Psoas muscle (tissue), 7 donors: ENCODE data around the gene MKNK2. TPM values are rescaled to one million over a fixed set of nuclear protein-coding genes. Genes with fewer than 3 reads are reported as not detected.

ENCODE experiments used
- polyA plus RNA-seq, 3 donors: library from polyadenylated mRNA; stranded (reverse); fragments of 200-250 nt; gene quantifications; one replicate each; pipeline ENCODE4 v1.2.3, GENCODE V29; 2013
- total RNA-seq, 4 donors: library from RNA; stranded (reverse); fragmentation: NEBNext Ultra II Directional in 2 of 4; extraction: Animal tissue kit (Norgen Biotek cat#: 25700) in 2 of 4; gene quantifications; one replicate each; pipeline versions ENCODE4 v1.2.1 to v1.2.4, GENCODE V29; 2021 to 2023
- donor health status: healthy with polysubstance abuse.
- donor health status: DM: no; HTN: no; CAD: no; lungs with moderate emphysema.
- donor health status: Bipolar disorder and iron deficiency.
- donor health status: healthy.
- donor health status: DM: no; HTN: no; CAD: no.
- donor health status: DM: no; HTN: no; CAD: no.
- donor health status: DM: yes; HTN: yes; CAD: no.

MKNK2 gene
- total and polyA plus RNA-seq, 7 donors, result 793 to 2,795 (median 1,017) TPM

Other genes with a start within 250 kb of the MKNK2 start
- gene ATP8B3, start 239.0 kb downstream of the MKNK2 start, total RNA-seq, result under 1 TPM in 3 of 4 donors, not detected in 1; 0.06 to 0.30 (median 0.18) TPM
- under 1 TPM; 0.15 to 0.22 (median 0.17) TPM for gene ATP8B3, start 239.0 kb downstream of the MKNK2 start, polyA plus RNA-seq
- gene REXO1, start 202.8 kb downstream of the MKNK2 start, total RNA-seq, result 10 to 100 TPM; 13.5 to 35.2 (median 22.3) TPM
- gene REXO1, start 202.8 kb downstream of the MKNK2 start, polyA plus RNA-seq, result 10 to 100 TPM; 16.5 to 26.9 (median 20.3) TPM
- 10 to 100 TPM in 1 of 4 donors, 1 to 10 TPM in 3; 3.0 to 11.1 (median 4.3) TPM for gene KLF16, start 187.7 kb downstream of the MKNK2 start, total RNA-seq
- gene KLF16, start 187.7 kb downstream of the MKNK2 start, polyA plus RNA-seq, result 10 to 100 TPM in 1 of 3 donors, 1 to 10 TPM in 2; 2.2 to 13.0 (median 3.1) TPM
- 10 to 100 TPM; 38.5 to 54.2 (median 42.3) TPM for gene ABHD17A, start 165.7 kb downstream of the MKNK2 start, total RNA-seq
- gene ABHD17A, start 165.7 kb downstream of the MKNK2 start, polyA plus RNA-seq, result 10 to 100 TPM; 35.5 to 58.9 (median 47.6) TPM
- gene ADAT3, start 145.8 kb downstream of the MKNK2 start, total RNA-seq, result 1 to 10 TPM; 1.4 to 2.2 (median 1.7) TPM
- 1 to 10 TPM; 2.4 to 7.2 (median 3.6) TPM for gene ADAT3, start 145.8 kb downstream of the MKNK2 start, polyA plus RNA-seq
- 10 to 100 TPM; 13.4 to 16.3 (median 15.1) TPM for gene SCAMP4, start 145.8 kb downstream of the MKNK2 start, total RNA-seq
- gene SCAMP4, start 145.8 kb downstream of the MKNK2 start, polyA plus RNA-seq, result 10 to 100 TPM in 2 of 3 donors, 1 to 10 TPM in 1; 9.5 to 17.5 (median 15.5) TPM
- gene CSNK1G2, start 110.1 kb downstream of the MKNK2 start, total RNA-seq, result 10 to 100 TPM; 22.3 to 34.1 (median 33.0) TPM
- gene CSNK1G2, start 110.1 kb downstream of the MKNK2 start, polyA plus RNA-seq, result 10 to 100 TPM; 25.3 to 49.8 (median 34.2) TPM
- 10 to 100 TPM; 56.3 to 68.4 (median 61.9) TPM for gene BTBD2, start 35.5 kb downstream of the MKNK2 start, total RNA-seq
- 10 to 100 TPM; 30.1 to 49.0 (median 36.6) TPM for gene BTBD2, start 35.5 kb downstream of the MKNK2 start, polyA plus RNA-seq
- gene MOB3A, start 45.1 kb upstream of the MKNK2 start, total RNA-seq, result 10 to 100 TPM in 3 of 4 donors, 1 to 10 TPM in 1; 9.9 to 19.8 (median 17.2) TPM
- 10 to 100 TPM in 2 of 3 donors, 1 to 10 TPM in 1; 8.3 to 13.5 (median 11.3) TPM for gene MOB3A, start 45.1 kb upstream of the MKNK2 start, polyA plus RNA-seq
- gene IZUMO4, start 45.7 kb upstream of the MKNK2 start, total RNA-seq, result 1 to 10 TPM in 3 of 4 donors, under 1 TPM in 1; 0.89 to 2.8 (median 1.4) TPM
- gene IZUMO4, start 45.7 kb upstream of the MKNK2 start, polyA plus RNA-seq, result 1 to 10 TPM in 2 of 3 donors, under 1 TPM in 1; 0.69 to 3.0 (median 2.0) TPM
- 100 to 1,000 TPM in 2 of 4 donors, 10 to 100 TPM in 2; 71.9 to 103 (median 91.4) TPM for gene AP3D1, start 100.3 kb upstream of the MKNK2 start, total RNA-seq
- 100 to 1,000 TPM in 1 of 3 donors, 10 to 100 TPM in 2; 51.5 to 120 (median 76.0) TPM for gene AP3D1, start 100.3 kb upstream of the MKNK2 start, polyA plus RNA-seq
- 10 to 100 TPM; 11.2 to 25.9 (median 22.1) TPM for gene DOT1L, start 112.7 kb upstream of the MKNK2 start, total RNA-seq
- 10 to 100 TPM in 2 of 3 donors, 1 to 10 TPM in 1; 7.6 to 16.3 (median 15.5) TPM for gene DOT1L, start 112.7 kb upstream of the MKNK2 start, polyA plus RNA-seq
- 10 to 100 TPM; 54.9 to 65.5 (median 60.0) TPM for gene PLEKHJ1, start 185.1 kb upstream of the MKNK2 start, total RNA-seq
- gene PLEKHJ1, start 185.1 kb upstream of the MKNK2 start, polyA plus RNA-seq, result 100 to 1,000 TPM in 1 of 3 donors, 10 to 100 TPM in 2; 80.6 to 146 (median 95.3) TPM
- 10 to 100 TPM; 31.1 to 46.8 (median 40.2) TPM for gene SF3A2, start 185.6 kb upstream of the MKNK2 start, total RNA-seq
- 10 to 100 TPM; 25.9 to 33.6 (median 28.9) TPM for gene SF3A2, start 185.6 kb upstream of the MKNK2 start, polyA plus RNA-seq
- 1 to 10 TPM; 1.9 to 3.6 (median 2.7) TPM for gene AMH, start 198.1 kb upstream of the MKNK2 start, total RNA-seq
- gene AMH, start 198.1 kb upstream of the MKNK2 start, polyA plus RNA-seq, result 1 to 10 TPM in 1 of 3 donors, under 1 TPM in 2; 0.38 to 2.4 (median 0.53) TPM
- gene JSRP1, start 205.2 kb upstream of the MKNK2 start, total RNA-seq, result 100 to 1,000 TPM; 107 to 191 (median 162) TPM
- 100 to 1,000 TPM; 110 to 271 (median 130) TPM for gene JSRP1, start 205.2 kb upstream of the MKNK2 start, polyA plus RNA-seq
- gene PEAK3, start 230.9 kb upstream of the MKNK2 start, total RNA-seq, result under 1 TPM; 0.12 to 0.20 (median 0.14) TPM
- under 1 TPM in 2 of 3 donors, not detected in 1; 0.01 to 0.08 TPM for gene PEAK3, start 230.9 kb upstream of the MKNK2 start, polyA plus RNA-seq